ENCODE data around the gene ATP1B3. TPM values are rescaled to one million over a fixed set of nuclear protein-coding genes. Genes with fewer than 3 reads are reported as not detected.
"Not testable (repeated sequence)": the region's sequence is repeated elsewhere in the genome, so short reads cannot be mapped to it uniquely, and the experiment has no call there.

ATP1B3 gene
- total RNA-seq, 1 donor from 2014 or later: 61.1 TPM

GRCh38 chr3:141845407-141846049, 30.9 kb upstream of the ATP1B3 start:
- Mint-ChIP-seq H3K27me3 (peaks cover 7% of the 10 kb centered on the region), H3K4me3 (no peak overlapping the region), H3K27ac (no peak overlapping the region), H3K36me3 (ENCODE audit: low read depth) (no peaks in the 10 kb centered on the region), H3K4me1 (no peaks in the 10 kb centered on the region), H3K9me3 (no peaks in the 10 kb centered on the region)
- CTCF ChIA-PET: no interaction called here
- no peak for TF ChIP-seq CTCF (IDR thresholded peaks at IDR 0.05)
- DNase-seq (no peak), ATAC-seq (ENCODE audit: low read depth) (no peak)
- intact Hi-C loops (cut with micrococcal nuclease): no loop called here
- POLR2A ChIA-PET: no interaction called here

GRCh38 chr3:141846050-141846433, 30.4 kb upstream of the ATP1B3 start:
- ATAC-seq (ENCODE audit: low read depth): no peak
- H3K36me3 Mint-ChIP-seq (ENCODE audit: low read depth): no peaks in the 10 kb centered on the region
- intact Hi-C loops (cut with micrococcal nuclease): no loop called here
- no peak for DNase-seq
- no peaks in the 10 kb centered on the region for H3K4me1 Mint-ChIP-seq
- TF ChIP-seq CTCF (IDR thresholded peaks at IDR 0.05): no peak
- ChIA-PET POLR2A (no interaction called here), CTCF (no interaction called here)
- no peak overlapping the region for H3K4me3 Mint-ChIP-seq
- H3K27me3 Mint-ChIP-seq: peaks cover 7% of the 10 kb centered on the region
- H3K27ac Mint-ChIP-seq: no peak overlapping the region
- H3K9me3 Mint-ChIP-seq: no peaks in the 10 kb centered on the region

DNA sequence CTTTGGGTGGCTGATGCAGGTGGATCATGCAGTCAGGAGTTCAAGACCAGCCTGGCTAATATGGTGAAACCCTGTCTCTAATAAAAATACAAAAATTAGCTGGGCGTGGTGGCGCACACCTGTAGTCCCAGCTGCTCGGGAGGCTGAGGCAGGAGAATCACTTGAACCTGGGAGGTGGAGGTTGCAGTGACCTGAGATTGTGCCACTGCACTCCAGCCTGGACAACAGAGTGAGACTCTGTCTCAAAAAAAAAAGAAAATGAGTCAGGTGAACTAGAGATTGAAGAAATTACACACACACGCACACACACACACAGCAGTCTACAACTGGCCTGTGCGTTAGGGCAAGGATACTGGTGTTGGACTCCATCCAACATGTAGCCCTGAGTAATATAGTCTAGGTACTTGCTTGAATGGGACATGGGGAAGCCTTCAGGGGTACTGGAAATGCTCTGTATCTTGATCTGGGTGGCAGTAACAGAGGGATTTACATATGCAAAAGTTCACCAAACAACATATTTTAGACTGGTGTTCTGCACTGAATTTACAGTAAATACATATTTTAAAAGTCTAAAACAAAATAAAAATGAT, 28.2 kb upstream of the ATP1B3 start:
- H3K4me1 Mint-ChIP-seq; H3K36me3 Mint-ChIP-seq (ENCODE audit: low read depth); intact Hi-C loops (cut with micrococcal nuclease); DNase-seq; H3K4me3 Mint-ChIP-seq; H3K9me3 Mint-ChIP-seq; POLR2A ChIA-PET; CTCF ChIA-PET; H3K27me3 Mint-ChIP-seq; ATAC-seq (ENCODE audit: low read depth); H3K27ac Mint-ChIP-seq: not testable (repeated sequence)

DNA sequence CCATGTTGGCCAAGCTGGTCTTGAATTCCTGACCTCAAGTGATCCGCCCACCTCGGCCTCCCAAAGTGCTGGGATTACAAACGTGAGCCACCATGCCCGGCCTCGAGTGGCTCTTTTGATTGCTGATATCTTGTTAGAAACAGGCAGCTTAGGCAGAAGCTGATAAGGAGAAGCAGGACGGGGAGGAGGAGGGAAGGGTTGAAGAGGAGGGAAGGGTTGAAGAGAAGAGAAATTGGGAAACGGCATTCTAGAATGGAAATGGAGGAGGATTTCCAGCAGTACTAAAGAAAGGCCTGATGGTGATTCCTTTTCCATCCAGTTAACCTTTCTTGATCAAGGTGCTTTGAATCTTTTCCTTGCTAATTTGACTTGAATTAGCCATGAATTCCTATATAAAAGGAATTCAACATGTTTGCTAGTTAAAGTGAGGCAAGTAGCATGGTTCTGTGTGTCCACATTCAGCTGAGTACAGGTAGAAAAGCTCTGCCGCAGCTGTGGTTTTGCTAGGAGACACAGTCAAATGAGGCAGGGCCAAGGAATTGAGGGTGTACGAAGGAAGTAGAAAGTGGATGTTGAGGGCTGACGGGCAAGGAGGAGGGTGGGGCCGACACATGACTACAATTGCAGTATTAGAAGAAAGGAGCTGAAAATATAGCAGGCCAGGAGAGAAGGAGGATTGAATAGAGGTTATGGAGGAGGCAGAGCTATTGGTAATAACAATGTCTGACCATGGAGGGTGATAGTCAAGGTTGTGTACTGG, 27.2 kb upstream of the ATP1B3 start:
- Mint-ChIP-seq H3K27me3 (peaks cover 9% of the 10 kb centered on the region), H3K36me3 (ENCODE audit: low read depth) (no peaks in the 10 kb centered on the region), H3K4me1 (no peaks in the 10 kb centered on the region), H3K4me3 (no peak overlapping the region), H3K27ac (no peak overlapping the region), H3K9me3 (no peaks in the 10 kb centered on the region)
- CTCF ChIA-PET: interaction anchor here (1.5 kb wide), 1 partner anchor 26 kb away, joined by 4 read pairs; no protein-coding TSS in a partner anchor
- DNase-seq (no peak), ATAC-seq (ENCODE audit: low read depth) (no peak)
- POLR2A ChIA-PET: no interaction called here
- intact Hi-C loops (cut with micrococcal nuclease): no loop called here
- TF ChIP-seq CTCF (IDR thresholded peaks at IDR 0.05): no peak

GRCh38 chr3:141851411-141851810, 25.0 kb upstream of the ATP1B3 start:
- TF ChIP-seq CTCF (IDR thresholded peaks at IDR 0.05): no peak
- no peak for DNase-seq
- Mint-ChIP-seq H3K27ac (no peak overlapping the region), H3K9me3 (no peaks in the 10 kb centered on the region), H3K27me3 (peaks cover 9% of the 10 kb centered on the region), H3K36me3 (ENCODE audit: low read depth) (no peaks in the 10 kb centered on the region), H3K4me3 (no peak overlapping the region), H3K4me1 (no peaks in the 10 kb centered on the region)
- intact Hi-C loops (cut with micrococcal nuclease): no loop called here
- POLR2A ChIA-PET: no interaction called here
- CTCF ChIA-PET: no interaction called here
- ATAC-seq (ENCODE audit: low read depth): no peak

Measured in activated B cell treated with CpG ODN at 0.5 μM for 24 hours (primary cell).